Sciatic nerve (tissue), 2 donors: ENCODE results near the gene CACNA1E. TPM values are rescaled to one million over a fixed set of nuclear protein-coding genes. Genes with fewer than 3 reads are reported as not detected.

Experiments used
- ATAC-seq: fragments of 200-7000 bp; cut with Tn5 transposase; one replicate; pipeline ENCODE4 v1.9.1; 2020; ENCODE audit warnings: mild to moderate bottlenecking, moderate library complexity
- DNase-seq: peaks from one replicate; pipeline ENCODE4 v3.0.0-alpha.2; 2020; ENCODE audit warnings: low spot score
- intact Hi-C: fragments of 100-400 bp; cut with DNase I; formaldehyde crosslinking; loops from one replicate; pipeline ENCODE4 v1.14.2; 2022
- total RNA-seq: library from RNA; stranded (reverse); fragmentation: NEBNext Ultra II Directional; extraction: Animal tissue kit (Norgen Biotek cat#: 25700); gene quantifications from one replicate; pipeline ENCODE4 v1.2.1, GENCODE V29; 2021
- donor health status: DM: no; HTN: no; CAD: no.
- donor health status: DM: no; HTN: no; CAD: no.

Gene CACNA1E
- total RNA-seq, 1 donor from 2014 or later: 0.04 TPM

GRCh38 chr1:181656491-181656890, 173.2 kb downstream of the CACNA1E start:
- intact Hi-C loops: no loop called here

DNA sequence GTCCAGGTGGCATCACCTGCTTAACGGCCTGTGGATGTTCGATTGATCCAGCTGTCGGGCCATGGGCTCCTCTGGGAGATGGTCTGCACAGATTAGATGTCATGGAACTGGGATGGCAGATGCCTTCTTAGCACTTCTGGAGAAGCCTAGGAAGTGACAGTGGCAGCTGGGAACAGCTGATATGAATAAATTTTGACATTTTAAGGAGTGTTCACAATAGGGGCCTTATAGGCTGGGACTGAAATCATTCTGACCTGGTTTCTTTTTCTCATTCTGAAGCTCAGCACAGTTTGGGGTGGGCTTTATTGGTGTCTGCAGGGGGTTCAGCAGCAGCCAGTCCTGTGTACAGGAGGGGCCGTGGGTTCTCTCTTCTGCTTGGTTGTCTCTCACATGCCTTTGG, 175.3 kb downstream of the CACNA1E start:
- intact Hi-C loops: no loop called here
- DNase-seq (no peak), ATAC-seq (no peak)

More at GRCh38 chr1:181656491-181656890, 173.2 kb downstream of the CACNA1E start:
- no peak for DNase-seq
- ATAC-seq: no peak

GRCh38 chr1:181659321-181659957, 176.1 kb downstream of the CACNA1E start:
- intact Hi-C loops: no loop called here
- no peak for ATAC-seq
- DNase-seq: no peak

DNA sequence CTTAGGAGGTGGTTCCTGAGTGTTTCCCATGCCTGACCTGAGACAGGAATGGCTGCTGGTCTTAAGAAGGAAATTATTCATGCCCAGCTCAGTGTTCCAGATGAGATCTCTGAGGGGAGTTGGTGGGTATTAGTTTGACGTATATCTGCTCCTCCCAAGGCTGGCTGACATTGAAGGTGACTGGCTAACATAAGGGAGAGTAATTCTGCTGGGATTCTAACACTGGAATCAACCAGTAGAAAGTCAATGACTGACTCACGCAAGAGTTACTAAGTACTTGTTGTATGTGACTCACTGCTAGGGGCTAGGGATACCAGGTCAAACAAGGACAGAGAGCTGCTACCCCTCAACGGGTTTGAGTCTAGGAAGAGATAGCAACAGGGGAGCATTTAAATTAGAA, 177.3 kb downstream of the CACNA1E start:
- DNase-seq: no peak
- intact Hi-C loops: no loop called here
- no peak for ATAC-seq

GRCh38 chr1:181661569-181661968, 178.3 kb downstream of the CACNA1E start:
- DNase-seq (no peak), ATAC-seq (no peak)
- intact Hi-C loops: no loop called here

- intact Hi-C loops: no loop called here
- DNase-seq (no peak), ATAC-seq (no peak)
These were observed 179.3 kb downstream of the CACNA1E start for GRCh38 chr1:181662606-181663005.

- no peak for DNase-seq
- ATAC-seq: no peak
- intact Hi-C loops: no loop called here
These were observed 181.2 kb downstream of the CACNA1E start for GRCh38 chr1:181664543-181664942.

- no peak for ATAC-seq
- no peak for DNase-seq
- intact Hi-C loops: no loop called here
These were observed 185.9 kb downstream of the CACNA1E start for GRCh38 chr1:181669246-181669645.

DNA sequence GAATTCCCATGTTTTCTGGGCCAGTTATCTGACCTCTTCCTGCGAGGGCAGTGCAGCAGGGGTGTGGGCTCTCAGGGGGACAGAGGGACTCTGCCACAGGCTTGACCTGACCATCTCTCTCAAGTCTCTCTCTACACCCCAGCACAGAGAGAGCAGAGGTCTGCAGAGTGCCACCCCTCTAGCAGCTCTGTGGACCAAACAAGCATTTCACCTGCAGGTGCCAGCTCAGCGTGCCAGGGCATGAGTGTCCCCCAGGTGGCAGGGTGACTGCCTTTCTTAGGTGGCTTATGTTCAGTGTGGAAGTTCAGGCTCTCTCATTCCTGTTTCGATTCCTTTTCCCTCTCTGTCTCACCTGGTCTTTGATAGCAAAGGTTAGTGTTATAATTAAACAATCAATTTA, 191.3 kb downstream of the CACNA1E start:
- ATAC-seq (no peak), DNase-seq (no peak)
- intact Hi-C loops: no loop called here

GRCh38 chr1:181675091-181675917, 192.0 kb downstream of the CACNA1E start:
- DNase-seq: no peak
- intact Hi-C loops: no loop called here
- no peak for ATAC-seq

GRCh38 chr1:181675918-181676190, 192.5 kb downstream of the CACNA1E start:
- no peak for DNase-seq
- intact Hi-C loops: no loop called here
- no peak for ATAC-seq

DNA sequence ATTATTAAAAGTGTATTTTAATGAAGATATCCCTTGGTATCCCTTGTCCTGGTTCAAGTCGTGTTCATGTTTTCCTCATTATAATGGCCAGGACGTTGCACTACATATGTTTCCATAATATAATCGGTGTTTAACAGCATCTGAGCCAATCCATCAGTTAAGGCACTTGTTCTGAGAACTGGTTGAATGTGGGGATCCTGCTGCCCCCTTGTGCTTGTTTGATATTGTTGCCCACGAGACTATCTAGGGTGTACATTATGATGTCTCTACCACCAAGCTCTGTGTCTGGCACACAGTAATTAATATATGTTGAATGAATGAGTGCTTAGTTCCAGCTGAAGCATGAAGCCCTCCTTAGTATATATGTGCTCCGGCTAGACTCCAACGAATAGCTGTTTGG, 193.0 kb downstream of the CACNA1E start:
- ATAC-seq (peak; percentile 46), DNase-seq (no peak)
- intact Hi-C loops: no loop called here

GRCh38 chr1:181680332-181680731, 197.0 kb downstream of the CACNA1E start:
- DNase-seq: no peak
- intact Hi-C loops: no loop called here
- ATAC-seq: no peak

DNA sequence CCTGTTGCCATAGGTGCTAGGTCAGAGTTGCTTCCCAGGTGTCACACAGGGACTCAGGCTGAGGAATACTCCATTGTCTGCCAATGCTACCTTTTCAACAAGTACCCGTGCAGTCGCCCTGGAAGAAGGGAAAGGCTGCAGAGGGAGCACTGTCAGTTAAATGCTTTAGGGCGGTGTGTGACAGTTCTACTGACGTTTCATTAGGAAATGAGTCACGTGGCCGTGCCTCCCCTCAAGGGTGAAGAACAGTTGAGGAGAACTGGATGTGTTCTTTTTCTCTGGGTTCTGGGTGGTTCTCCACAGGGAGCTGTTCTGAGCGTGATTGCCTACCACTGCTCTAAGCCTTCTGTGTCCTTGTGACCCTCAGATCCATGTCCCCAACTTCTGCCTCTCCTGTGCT, 197.6 kb downstream of the CACNA1E start:
- no peak for DNase-seq
- intact Hi-C loops: no loop called here
- ATAC-seq: no peak

DNA sequence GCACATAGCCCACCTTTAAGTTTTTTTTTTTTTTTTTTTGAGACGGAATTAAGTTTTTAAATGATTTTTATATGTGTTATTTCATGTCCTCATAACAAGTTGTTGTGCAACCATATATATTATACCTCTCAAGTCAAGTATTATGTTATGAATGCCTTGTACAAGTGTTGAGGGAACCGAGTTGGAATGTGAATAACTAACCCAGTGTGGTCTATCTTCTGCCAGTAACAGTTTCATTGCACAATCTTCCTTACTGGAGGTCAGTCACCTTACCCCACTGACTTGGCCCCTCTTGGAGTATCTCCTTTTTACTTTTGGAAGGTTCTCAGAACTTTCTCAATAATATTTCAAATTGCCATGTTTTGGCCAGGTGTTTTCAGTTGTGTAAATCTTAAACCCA, 201.9 kb downstream of the CACNA1E start:
- ATAC-seq (no peak), DNase-seq (no peak)
- intact Hi-C loops: no loop called here

DNA sequence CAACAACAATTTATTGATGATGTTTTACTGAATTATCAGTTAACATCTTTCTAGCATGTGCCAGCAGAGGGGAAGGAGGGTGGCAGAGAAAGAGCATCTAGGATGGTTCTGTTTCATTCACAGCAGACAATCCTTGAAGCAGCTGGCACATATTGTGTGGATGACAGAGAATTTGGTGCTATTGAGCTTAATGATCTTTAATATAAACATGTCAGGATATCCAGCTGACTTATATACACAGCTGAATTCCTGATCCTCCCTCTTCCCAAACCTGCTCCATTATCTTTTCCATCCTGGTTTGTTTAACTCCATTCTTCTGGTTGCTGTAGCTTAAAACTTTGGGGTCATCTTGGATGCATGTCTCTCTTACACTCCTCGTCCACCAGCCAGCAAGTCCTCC, 218.6 kb downstream of the CACNA1E start:
- intact Hi-C loops: no loop called here
- DNase-seq (no peak), ATAC-seq (no peak)

DNA sequence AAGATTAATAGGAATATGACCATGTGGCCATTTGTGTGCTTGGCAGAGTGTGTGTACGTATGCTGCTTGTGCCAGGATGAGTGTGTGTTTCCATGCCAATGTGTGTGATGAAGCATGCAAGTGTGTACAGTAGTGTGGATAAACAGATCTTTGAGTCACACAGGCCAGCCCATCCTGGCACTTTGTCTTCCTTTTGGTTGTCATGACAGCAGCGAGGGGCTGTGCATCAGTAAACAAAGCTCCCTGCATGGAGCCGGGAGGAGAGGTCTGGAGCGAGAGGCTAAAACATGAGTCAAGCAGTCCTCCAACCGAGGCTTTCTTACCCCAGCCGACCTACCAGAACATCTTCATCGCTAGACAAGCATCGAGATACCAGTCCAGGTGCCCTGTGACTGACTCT, 221.2 kb downstream of the CACNA1E start:
- ATAC-seq (no peak), DNase-seq (no peak)
- intact Hi-C loops: no loop called here

- ATAC-seq: no peak
- no peak for DNase-seq
- intact Hi-C loops: no loop called here
These were observed 228.5 kb downstream of the CACNA1E start for GRCh38 chr1:181711820-181712219.

GRCh38 chr1:181712711-181713110, 229.4 kb downstream of the CACNA1E start:
- DNase-seq: no peak
- intact Hi-C loops: no loop called here
- ATAC-seq: no peak

DNA sequence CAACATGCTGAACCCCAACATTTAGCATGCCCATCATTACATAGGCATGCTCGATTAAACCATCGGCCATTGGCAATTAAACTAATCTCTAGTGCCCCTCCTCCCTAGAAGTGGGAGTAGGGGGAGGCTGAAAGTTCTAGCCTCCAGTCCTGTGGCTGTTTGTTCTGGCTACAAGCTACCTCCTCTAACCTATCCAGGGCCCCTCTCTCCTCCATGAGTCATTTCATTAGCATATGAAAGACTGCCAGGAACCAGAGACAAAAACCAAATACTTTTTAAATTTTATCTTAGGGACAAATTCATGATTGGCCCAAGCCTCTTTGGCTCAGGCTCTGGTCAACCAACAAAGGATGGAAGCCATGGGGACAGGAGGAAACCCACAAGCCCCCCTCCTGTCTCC, 231.1 kb downstream of the CACNA1E start:
- ATAC-seq (no peak), DNase-seq (no peak)

GRCh38 chr1:181718034-181718433, 234.7 kb downstream of the CACNA1E start:
- DNase-seq (no peak), ATAC-seq (no peak)
- intact Hi-C loops: no loop called here

More for the DNA sequence above, 231.1 kb downstream of the CACNA1E start:
- intact Hi-C loops: no loop called here
